GM19455 (cell line): ENCODE measurements around the gene LZTS2.
A peak's percentile ranks its signal among the peaks of the same experiment; 100 is the strongest.
"Not testable (repeated sequence)": the region's sequence is repeated elsewhere in the genome, so short reads cannot be mapped to it uniquely, and the experiment has no call there.

Experiments used
- ATAC-seq: cut with Tn5 transposase; IDR thresholded peaks from one replicate; pipeline ENCODE4 v1.9.1; 2021; ENCODE audit not compliant: unreplicated experiment

LZTS2 gene

DNA sequence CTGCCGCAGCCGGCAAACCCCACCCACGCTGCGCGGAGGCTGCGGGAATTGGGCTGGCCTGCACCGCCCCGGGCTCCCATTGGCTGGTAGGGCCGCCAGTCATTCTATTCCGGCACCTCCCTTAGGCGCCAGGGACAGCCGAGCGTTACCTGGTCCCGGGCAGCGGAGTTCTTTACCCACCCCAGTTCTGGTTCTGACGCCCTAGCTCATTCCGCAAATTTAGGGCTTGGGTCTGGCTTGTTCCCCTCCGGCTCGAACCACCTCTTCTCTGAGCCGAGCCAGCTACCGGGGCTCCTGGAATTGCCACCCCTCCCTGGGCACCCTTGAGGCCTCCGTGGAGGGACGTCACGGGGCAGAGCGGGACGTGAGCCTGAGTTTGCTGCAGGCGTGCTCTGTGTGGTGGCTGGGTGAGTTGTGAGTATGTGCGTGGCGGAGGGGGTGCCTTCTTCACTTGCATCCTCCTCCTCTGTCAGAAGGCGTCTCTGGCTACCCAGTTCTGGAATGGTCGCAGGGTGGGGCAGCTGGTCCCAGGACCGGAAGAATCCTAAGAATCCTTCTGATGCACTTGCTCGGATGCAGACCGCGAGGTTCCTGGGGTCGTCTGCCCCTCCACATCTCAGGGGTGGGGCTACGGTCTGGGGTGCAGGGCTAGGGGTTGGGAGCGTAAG, 31.7 kb downstream of the LZTS2 start, which contains the start of the genes PDZD7 and SFXN3:
PDZD7 (minus strand) TSS at position 2 of the 668 bp plus-strand sequence. CDS start 910 bp downstream, outside the sequence.
SFXN3 (plus strand) TSS at position 107 of the 668 bp plus-strand sequence. CDS start 3,461 bp downstream, outside the sequence.
- peak; percentile 86 for ATAC-seq

DNA sequence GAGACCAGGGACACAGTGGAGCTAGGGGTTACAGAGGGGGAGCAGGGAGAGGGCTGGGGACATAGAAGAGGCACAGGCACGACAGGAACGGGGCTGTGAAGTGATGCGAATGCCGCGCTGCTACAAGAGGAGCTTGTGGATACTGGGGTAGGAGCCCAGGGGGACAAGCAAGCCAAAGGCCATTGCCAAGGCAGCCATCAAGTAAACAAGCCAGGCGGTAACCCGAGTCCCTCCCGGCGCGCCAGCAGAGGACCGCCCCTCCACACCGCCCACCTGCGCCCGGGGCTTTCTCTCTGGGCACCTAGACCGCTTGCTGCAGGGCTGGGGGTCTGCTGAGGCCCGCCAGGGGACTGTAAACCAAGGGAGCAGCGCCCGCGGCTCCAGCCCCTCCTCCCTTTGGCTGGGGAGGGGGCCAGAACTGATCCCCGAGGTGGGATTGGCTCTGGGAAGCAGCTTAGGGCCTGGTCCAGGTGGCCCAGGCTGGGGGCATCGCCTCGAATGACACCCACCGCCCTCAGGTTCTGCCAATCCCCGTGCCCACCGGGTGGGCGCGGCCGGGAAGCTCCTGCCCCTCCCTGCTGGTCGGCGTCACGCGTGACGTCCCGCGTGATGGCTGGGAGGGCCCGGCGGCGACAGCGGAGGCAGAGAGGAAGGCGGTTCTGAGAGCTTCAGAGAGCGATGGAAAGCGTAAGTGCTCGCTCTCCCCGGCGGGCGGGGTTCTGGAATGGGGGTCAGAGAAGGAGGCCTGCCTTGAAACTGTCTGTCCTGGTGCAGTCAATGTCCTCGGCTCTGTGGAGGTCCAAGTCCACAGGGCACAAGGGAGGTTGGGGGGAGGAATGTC, 32.4 kb downstream of the LZTS2 start:
- no peak for ATAC-seq

DNA sequence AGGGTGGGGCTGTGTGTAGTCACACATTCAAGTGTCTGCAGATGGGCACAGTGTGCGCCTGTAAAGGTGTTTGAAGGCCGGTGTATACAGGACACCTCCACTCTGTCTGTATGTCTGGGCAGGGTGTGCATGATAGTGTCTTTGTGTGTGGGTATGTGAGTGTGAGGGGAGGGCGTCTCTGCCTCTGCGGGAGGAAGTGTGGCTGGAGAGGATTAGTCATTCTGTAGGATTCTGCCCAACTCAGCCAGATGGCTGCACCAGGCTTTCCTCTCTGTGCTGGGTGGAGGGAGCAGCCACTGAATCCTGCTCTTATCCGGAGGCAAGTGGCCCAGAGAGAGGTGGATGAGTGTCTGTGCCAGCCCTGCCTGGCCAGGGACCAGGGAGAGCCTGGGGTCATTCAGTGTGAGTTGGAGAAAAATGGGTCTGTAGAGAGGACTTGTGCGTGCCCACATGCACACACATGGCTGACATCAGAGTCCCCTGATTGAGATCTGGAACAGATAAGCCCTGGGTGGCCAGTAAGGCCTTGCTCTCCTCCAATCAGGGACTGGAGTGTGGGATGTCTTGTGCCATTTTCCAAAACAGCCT, 33.1 kb downstream of the LZTS2 start:
- ATAC-seq = no peak

DNA sequence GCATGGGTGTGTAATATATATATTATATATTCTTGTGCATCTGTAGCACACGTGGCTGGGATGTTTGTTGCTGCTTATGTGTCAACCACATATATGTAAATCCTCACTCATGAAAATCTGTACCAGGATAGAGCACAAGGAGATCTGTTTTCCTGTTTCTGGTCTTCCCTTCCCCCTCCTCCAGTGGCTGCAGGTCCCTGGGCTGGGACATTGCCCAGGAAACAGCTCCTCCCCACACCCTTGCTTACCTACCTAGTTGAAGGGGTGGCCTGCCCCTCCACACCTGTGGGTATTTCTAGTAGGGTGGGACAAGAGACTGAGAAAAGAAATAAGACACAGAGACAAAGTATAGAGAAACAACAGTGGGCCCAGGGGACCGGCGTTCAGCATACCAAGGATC, 33.7 kb downstream of the LZTS2 start:
- no peak for ATAC-seq

DNA sequence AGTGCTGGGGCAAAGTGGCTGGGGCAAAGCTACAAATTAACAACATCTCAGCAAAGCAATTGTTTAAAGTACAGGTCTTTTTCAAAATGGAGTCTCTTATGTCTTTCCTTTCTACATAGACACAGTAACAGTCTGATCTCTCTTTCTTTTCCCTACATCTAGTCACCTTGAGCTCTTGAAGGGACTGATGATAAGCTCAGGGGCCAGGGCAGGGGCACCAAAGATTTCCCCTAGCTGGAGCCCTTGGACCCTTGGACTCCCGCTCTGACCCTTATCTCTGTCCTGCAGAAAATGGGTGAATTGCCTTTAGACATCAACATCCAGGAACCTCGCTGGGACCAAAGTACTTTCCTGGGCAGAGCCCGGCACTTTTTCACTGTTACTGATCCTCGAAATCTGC, 34.8 kb downstream of the LZTS2 start:
- ATAC-seq = not testable (repeated sequence)

DNA sequence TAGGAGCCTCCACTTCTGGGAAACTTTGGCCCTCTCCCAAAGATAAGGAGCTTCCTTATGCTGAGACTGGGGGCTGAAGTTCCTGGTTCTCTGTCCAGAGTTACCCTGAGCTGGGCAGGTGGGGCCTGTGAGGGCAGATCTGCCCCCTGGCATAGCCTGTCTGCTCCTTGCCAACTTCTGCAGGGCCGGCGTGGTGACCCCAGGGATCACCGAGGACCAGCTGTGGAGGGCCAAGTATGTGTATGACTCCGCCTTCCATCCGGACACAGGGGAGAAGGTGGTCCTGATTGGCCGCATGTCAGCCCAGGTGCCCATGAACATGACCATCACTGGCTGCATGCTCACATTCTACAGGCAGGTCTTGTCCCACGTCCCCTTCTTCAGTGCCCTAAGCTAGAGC, 35.7 kb downstream of the LZTS2 start:
- no peak for ATAC-seq

DNA sequence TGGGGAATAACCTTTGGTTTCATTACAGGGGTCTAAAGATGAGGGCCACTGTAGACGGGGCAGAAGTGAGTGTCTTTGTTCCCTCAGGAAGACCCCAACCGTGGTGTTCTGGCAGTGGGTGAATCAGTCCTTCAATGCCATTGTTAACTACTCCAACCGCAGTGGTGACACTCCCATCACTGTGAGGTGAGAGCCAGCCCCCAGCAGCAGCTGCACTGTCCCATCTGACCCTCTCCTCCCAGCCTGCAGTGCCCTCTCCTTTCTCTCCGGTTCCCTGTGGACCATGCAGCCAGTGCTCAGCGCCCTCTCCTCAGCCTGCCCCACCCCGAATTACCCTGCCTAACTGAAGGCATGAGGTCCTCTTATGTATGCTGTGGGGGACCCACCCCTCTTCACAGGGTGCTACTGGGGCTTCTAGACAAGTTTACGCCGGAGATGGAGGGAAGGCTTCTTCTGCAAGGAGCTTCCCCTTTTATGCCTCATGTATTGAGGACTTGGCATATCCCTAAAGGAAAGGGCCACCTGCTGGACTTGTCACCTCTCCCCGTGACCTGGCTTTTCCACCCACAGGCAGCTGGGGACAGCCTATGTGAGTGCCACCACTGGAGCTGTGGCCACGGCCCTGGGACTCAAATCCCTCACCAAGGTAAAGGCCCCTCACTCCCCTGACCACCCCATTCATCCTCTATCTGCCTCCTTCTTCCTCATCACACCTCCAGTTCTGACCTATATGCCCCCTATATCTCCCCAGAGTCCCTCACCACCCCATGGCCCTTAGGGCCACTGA, 36.5 kb downstream of the LZTS2 start:
- no peak for ATAC-seq

DNA sequence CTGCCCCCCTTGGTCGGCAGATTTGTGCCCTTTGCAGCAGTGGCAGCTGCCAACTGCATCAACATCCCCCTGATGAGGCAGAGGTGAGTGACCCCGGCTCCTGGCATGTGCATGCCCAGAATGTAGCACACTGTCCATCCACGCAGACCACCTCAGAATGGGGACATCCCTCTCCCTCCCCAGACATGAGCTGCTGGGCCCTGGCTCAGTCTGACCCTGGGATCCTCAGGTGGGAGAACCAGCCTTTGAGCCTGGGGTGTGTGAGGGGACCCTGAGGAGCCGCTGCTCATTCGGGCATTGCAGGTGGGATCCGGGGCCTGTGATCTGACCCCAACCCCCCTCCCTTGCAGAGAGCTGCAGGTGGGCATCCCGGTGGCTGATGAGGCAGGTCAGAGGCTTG, 37.1 kb downstream of the LZTS2 start:
- ATAC-seq = no peak

DNA sequence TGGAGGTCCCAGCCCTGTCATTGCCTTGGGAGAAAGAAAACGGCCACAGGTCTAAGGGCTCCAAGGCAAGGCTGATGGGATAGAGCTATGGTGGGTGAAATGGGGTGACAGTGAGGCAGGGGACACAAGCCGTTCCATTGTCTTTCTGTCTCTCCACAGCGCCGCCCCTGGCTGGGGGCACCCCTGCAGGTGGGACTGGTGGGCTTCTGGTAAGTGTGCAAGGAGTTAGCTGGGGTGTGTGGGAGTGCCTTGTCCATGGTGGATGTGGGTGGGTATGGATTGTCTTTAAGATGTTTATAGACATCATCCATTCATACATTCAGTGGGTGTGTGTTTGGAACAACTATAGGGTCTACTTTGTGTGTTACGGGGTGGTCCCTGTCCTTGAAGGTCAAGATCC, 38.9 kb downstream of the LZTS2 start:
- no peak for ATAC-seq

DNA sequence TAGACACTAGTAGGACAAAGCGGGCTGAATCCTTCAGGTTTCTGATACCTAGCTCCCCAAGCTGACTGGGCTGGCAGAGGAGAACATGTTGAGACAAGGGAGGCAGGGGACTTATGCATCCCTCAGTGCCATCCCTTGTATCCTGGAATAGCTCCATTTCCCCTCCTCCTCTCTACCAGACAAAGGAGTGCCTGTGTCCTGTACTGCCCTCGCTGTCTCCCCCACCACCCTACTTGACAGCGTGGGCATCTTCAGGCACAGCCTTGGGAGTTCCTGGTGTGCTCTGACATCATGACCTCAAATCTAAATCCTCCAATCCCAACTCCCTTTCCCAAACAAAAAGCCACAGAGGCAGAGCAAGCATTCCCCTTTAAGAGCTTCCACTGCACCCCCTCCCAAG, 40.5 kb downstream of the LZTS2 start:
- ATAC-seq = no peak

DNA sequence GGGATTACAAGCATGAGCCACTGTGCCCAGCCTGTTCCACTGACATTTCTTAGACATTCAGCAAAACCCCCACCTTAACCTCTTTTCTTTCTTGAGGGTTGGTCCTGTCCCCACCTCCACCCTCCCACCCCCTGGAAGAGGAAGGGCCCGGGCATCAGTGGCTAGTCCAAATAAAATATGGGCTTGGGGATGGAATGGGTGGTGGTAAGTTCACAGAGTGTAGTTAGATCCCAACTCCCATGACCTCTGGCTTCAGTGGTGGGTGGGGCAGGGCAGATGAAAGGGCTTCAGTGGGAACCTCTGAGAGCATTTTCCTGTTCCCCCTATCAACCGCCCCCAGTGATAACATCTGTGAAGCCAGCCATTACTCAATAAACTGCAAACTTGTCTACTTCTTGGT, 41.2 kb downstream of the LZTS2 start:
- ATAC-seq = no peak

DNA sequence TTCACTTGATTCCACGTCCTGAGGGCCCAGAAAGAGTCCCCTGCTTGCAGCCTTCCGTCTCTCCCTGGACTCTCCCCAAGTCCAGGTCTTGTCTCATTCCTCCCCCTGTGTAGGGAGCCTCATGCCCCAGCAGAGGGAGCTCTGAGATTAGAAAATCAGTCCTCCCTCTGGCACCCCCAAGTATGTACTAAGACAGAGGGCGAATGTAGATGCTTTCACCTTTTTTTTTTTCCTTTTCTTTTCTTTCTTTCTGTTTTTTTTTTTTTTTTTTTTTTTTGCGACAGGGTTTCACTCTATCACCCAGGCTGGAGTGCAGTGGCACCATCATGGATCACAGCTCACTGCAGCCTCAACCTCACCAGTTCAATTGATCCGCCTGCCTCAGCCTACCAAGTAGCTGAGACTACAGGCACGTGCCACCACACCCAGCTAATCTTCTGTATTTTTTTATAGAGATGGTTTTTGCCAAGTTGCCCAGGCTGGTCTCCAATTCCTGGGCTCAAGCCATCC, 41.7 kb downstream of the LZTS2 start:
- peak; percentile 58 for ATAC-seq

DNA sequence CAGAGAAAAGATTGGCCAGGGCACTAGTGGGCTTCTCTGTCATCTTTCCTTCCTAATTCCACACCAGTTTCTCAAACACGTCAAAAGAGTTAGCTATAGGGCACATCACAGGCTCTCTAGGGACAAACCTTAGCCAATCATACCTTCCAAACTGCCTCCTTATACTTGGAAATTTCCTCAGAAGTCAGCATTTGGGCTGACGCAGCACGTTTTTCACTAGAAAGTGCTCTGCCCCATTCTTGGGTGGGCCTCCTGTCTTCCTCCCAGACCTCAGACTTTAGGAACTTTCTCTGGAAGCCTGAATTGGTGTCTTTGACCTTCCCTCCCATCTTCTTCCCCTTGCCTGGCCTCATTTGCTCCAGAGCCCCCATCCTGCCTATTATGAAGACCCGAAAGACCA, 42.5 kb downstream of the LZTS2 start:
- no peak for ATAC-seq

DNA sequence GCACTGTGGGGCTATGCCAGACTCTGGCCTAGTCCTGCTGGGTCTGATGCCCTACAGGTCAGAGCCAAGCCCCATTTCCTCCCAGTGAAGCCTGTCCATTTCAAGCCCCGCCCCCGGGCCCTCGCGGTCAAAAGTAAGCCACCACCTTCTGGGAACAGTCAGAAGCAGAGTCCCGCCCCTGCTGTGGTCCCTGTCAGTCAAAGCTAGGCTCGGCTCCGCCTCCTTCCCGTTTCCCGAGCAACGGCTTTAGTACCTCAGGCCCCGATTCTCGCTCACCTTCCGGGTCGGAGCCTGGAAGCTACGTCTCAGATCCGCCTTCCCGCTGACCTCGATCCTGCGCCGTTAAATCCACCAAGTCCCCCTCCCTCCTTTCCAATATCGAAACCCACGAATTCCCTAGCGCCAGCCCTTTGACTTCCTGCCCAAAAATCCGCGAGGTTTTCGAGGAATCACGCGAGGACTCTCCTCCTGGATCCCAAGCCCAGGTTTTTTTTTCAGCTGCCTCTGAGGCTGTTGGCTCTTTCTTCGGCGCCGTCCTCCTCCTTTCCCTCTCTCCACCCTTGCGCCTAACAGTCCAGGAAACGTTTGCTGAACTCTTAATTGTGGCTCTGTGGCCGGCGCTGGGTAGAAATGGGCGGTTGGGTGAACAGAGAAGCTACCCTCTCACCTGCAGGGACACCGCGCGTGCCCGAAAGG, 43.2 kb downstream of the LZTS2 start:
- ATAC-seq = peak; percentile 93

DNA sequence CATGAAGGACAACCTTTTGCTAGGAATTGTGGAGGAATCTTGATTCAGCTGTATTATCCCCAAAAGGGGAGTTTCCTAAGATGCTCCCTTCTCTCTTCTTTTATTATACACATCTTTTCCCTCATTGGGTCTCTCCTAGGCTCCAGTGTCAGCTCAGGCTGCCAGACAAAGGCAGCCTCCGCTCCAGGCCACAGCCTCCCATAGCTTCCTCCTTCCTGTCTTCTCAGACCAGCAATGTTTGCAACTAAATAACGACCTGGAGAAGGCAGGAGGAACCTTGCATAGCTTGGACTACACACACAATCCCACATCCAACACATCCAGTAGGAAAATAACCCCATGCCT, 43.7 kb downstream of the LZTS2 start:
- no peak for ATAC-seq

DNA sequence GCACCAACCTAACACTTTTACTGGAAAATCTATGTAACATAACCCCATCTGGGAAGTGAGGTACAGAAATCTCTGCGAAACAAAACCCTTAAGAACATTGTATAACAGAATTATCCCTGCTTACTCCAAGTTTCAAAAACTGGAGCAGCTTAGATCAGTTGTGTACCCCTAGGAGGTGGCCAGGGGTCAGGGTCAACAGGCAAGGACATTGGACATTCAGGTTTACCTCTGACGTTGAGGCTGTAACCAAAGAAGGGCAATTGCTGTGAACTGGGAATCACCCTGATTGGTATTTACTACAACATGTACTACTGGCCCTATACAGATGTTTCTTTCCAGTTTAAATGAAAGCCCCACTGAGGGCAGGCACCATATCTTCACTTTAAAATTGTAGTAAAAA, 44.5 kb downstream of the LZTS2 start:
- ATAC-seq = no peak

DNA sequence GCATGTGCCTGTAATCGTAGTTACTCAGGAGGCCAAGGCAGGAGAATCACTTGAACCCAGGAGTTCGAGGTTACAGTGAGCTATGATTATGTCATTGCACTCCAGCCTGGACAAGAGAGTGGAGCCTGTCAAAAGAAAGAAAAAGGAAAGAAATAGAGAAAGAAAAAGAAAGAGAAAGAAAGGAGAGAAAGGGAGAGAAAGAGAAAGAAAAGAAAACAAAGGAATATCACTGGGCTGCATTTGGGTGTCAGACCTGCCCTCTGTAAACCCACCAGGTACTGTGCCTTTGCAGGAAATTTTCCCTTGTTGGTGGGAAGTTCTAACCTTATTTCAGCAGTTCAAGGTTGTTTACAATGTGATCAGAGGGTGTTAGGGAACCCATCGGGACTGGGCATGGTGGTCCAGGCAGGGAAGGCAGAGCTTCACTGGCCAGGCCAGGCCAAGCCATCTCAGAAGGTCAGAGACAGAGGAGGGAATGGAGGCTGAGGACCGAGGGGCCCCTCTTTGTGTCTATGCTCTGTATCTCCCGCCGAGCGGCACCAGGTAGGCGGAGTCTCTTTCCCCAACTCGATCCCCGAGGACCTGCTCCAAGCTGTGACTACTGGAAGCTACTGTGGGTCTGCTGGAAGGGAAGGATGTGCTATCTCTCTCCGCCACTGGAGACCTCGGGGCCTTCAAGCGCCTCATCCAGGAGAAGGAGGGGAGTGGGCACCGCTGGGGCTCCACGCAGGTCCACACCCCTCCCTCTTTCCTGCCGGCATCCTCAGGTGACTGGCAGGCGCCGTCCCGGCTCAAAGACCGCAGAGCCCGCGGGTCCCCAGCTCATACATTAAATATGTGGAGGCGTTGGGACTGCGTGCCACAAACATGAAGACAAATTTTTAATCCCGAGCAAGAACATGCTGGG, 47.0 kb downstream of the LZTS2 start:
- ATAC-seq = no peak

DNA sequence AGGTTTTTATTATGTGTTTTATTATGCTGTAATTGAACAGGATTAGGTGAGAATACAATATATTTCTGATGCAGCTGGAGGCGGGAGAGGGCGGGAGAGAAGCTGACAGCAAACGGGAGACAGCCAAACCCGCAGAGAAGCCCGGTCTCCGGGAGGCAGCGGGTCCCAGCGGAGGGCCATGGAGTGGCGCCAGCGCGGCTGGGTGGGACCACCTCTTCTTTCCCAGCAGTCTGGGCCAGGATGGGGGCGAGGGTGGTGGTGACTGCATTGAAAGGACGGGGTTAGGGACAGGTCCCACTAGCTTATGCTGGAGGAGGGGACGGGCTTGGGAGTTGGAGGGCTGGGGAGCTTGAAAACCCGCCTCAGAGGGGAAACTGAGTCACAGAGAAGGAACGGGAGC, 47.7 kb downstream of the LZTS2 start:
- no peak for ATAC-seq
